Naive thymus-derived CD8-positive, alpha-beta T cell (primary cell): ENCODE measurements around the gene SYNGR1. TPM values are rescaled to one million over a fixed set of nuclear protein-coding genes. Genes with fewer than 3 reads are reported as not detected.

Source experiments
- polyA plus RNA-seq, 3 donors: library from polyadenylated mRNA; unstranded; fragments of 300-500 nt; fragmentation: Illumina TruSeq; gene quantifications; one replicate each; pipeline ENCODE4 v1.2.3, GENCODE V29; 2021
- total RNA-seq, 8 experiments: library from RNA in 2 of 8; stranded (reverse) in 2 of 8; gene quantifications; one replicate each; pipeline ENCODE4 v1.2.3 and lab custom pipeline; 2021 to 2026

Gene SYNGR1
- total and polyA plus RNA-seq, 5 experiments from 2014 or later = 10.0 to 14.8 (median 11.4) TPM

Other genes starting within 250 kb of the SYNGR1 start
- 100 to 1,000 TPM; 131 to 133 TPM for gene CBX7, start 197.3 kb upstream of the SYNGR1 start, total RNA-seq
- 10 to 100 TPM; 19.1 to 23.1 (median 19.5) TPM for gene CBX7, start 197.3 kb upstream of the SYNGR1 start, polyA plus RNA-seq
- 10 to 100 TPM in 1 of 2 experiments, 1 to 10 TPM in 1; 7.4 to 10.1 TPM for gene PDGFB, start 105.0 kb upstream of the SYNGR1 start, total RNA-seq
- gene PDGFB, start 105.0 kb upstream of the SYNGR1 start, polyA plus RNA-seq = 1 to 10 TPM; 1.0 to 3.9 (median 1.3) TPM
- gene RPL3, start 30.4 kb upstream of the SYNGR1 start, total RNA-seq = 1,000 to 10,000 TPM; 3,621 to 3,622 TPM
- gene RPL3, start 30.4 kb upstream of the SYNGR1 start, polyA plus RNA-seq = 1,000 to 10,000 TPM; 4,219 to 5,383 (median 4,759) TPM
- gene TAB1, start 49.8 kb downstream of the SYNGR1 start, total RNA-seq = 10 to 100 TPM; 42.1 to 47.0 TPM
- gene TAB1, start 49.8 kb downstream of the SYNGR1 start, polyA plus RNA-seq = 1 to 10 TPM; 2.2 to 5.9 (median 4.3) TPM
- under 1 TPM; 0.36 to 0.55 TPM for gene MGAT3, start 107.0 kb downstream of the SYNGR1 start, total RNA-seq
- gene MGAT3, start 107.0 kb downstream of the SYNGR1 start, polyA plus RNA-seq = under 1 TPM; 0.05 to 0.27 (median 0.11) TPM
- 10 to 100 TPM; 41.8 to 47.8 TPM for gene MIEF1, start 152.3 kb downstream of the SYNGR1 start, total RNA-seq
- 10 to 100 TPM; 22.2 to 35.8 (median 25.9) TPM for gene MIEF1, start 152.3 kb downstream of the SYNGR1 start, polyA plus RNA-seq
- 100 to 1,000 TPM; 301 to 312 TPM for gene ATF4, start 170.6 kb downstream of the SYNGR1 start, total RNA-seq
- gene ATF4, start 170.6 kb downstream of the SYNGR1 start, polyA plus RNA-seq = 100 to 1,000 TPM in 1 of 3 donors, 10 to 100 TPM in 2; 51.9 to 122 (median 61.0) TPM
- 10 to 100 TPM; 76.1 to 78.2 TPM for gene RPS19BP1, start 182.8 kb downstream of the SYNGR1 start, total RNA-seq
- gene RPS19BP1, start 182.8 kb downstream of the SYNGR1 start, polyA plus RNA-seq = 100 to 1,000 TPM; 122 to 129 (median 128) TPM
- gene CACNA1I, start 220.8 kb downstream of the SYNGR1 start, total RNA-seq = 10 to 100 TPM; 14.4 to 14.9 TPM
- under 1 TPM; 0.04 to 0.33 (median 0.10) TPM for gene CACNA1I, start 220.8 kb downstream of the SYNGR1 start, polyA plus RNA-seq